ENCODE data around the gene UBE2QL1. TPM values are rescaled to one million over a fixed set of nuclear protein-coding genes. Genes with fewer than 3 reads are reported as not detected.

The UBE2QL1 gene
- total RNA-seq, 1 donor = not detected

- no peak for TF ChIP-seq CTCF (IDR thresholded peaks at IDR 0.05; ENCODE audit: insufficient read depth, low read depth, low read length)
- no peak for DNase-seq (ENCODE audit: low read depth)
- no peak overlapping the region for H3K4me3 ChIP-seq (ENCODE audit: low read depth, low read length)
These were observed 44.3 kb downstream of the UBE2QL1 start for GRCh38 chr5:6492934-6493333.

GRCh38 chr5:6493681-6494454, 45.2 kb downstream of the UBE2QL1 start:
- no peak overlapping the region for H3K4me3 ChIP-seq (ENCODE audit: low read depth, low read length)
- TF ChIP-seq CTCF (IDR thresholded peaks at IDR 0.05; ENCODE audit: insufficient read depth, low read depth, low read length) = no peak
- no peak for DNase-seq (ENCODE audit: low read depth)

GRCh38 chr5:6494939-6495338, 46.3 kb downstream of the UBE2QL1 start:
- H3K4me3 ChIP-seq (ENCODE audit: low read depth, low read length) = no peak overlapping the region
- no peak for DNase-seq (ENCODE audit: low read depth)
- no peak for TF ChIP-seq CTCF (IDR thresholded peaks at IDR 0.05; ENCODE audit: insufficient read depth, low read depth, low read length)

- TF ChIP-seq CTCF (IDR thresholded peaks at IDR 0.05; ENCODE audit: insufficient read depth, low read depth, low read length) = no peak
- no peak for DNase-seq (ENCODE audit: low read depth)
- H3K4me3 ChIP-seq (ENCODE audit: low read depth, low read length) = no peak overlapping the region
These were observed 47.0 kb downstream of the UBE2QL1 start for GRCh38 chr5:6495433-6496206.

- no peak for TF ChIP-seq CTCF (IDR thresholded peaks at IDR 0.05; ENCODE audit: insufficient read depth, low read depth, low read length)
- DNase-seq (ENCODE audit: low read depth) = no peak
- H3K4me3 ChIP-seq (ENCODE audit: low read depth, low read length) = no peak overlapping the region
These were observed 47.5 kb downstream of the UBE2QL1 start for GRCh38 chr5:6496207-6496584.

- no peak overlapping the region for H3K4me3 ChIP-seq (ENCODE audit: low read depth, low read length)
- DNase-seq (ENCODE audit: low read depth) = no peak
- no peak for TF ChIP-seq CTCF (IDR thresholded peaks at IDR 0.05; ENCODE audit: insufficient read depth, low read depth, low read length)
These were observed 48.0 kb downstream of the UBE2QL1 start for GRCh38 chr5:6496636-6497035.

Data from fibroblast of villous mesenchyme (primary cell).